SU-DHL-6 (cell line): Measurements from ENCODE around the gene SPEN.

Experiments used
- EZH2phosphoT487 ChIP-seq: fragments of 200-600 bp; sonication (generic), shearing (Covaris generic); conservative IDR thresholded peaks from 2 replicates; pipeline ENCODE4 v1.6.1; 2018; ENCODE audit warnings: mild to moderate bottlenecking, antibody characterized with exemption, low read length, moderate library complexity, mixed read lengths
- TF ChIP-seq, protein P1 (sequence below): fragments of 200-600 bp; sonication (generic); IDR thresholded peaks from one replicate; pipeline ENCODE4 v1.5.1; 2017; ENCODE audit warnings: antibody characterized with exemption, mild to moderate bottlenecking, low read length, moderate library complexity; ENCODE audit not compliant: insufficient read depth, poor library complexity, severe bottlenecking

DNA sequence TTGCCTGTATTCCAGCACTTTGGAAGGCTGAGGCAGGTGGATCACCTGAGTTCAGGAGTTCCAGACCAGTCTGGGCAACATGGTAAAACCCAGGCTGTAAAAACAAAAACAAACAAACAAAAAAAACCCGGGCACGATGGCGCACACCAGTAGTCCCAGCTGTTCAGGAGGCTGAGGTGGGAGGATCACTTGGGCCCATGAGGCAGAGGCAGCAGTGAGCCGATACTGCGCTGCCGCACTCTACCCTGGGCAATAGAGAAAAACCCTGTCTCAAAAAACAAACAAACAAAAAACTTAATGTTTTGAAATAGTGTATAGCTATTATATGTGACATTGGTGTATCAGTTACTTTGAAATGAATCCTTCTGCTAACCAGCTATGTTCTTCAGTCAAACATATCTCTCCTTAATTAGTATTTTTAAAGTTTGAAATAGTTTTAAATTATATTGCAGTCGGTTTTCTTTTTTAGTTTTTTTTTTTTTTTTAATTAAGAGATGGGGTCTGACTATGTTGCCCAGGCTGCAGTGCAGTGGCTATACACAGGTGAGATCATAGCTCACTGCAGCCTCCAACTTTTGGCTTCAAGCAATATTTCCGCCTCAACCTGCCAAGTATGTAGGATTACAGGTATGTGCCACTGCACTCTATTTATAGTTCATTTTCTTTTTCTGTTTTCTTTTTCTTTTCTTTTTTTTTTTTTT lies 11.3 kb downstream of the SPEN start:
- TF ChIP-seq, protein P1, sequence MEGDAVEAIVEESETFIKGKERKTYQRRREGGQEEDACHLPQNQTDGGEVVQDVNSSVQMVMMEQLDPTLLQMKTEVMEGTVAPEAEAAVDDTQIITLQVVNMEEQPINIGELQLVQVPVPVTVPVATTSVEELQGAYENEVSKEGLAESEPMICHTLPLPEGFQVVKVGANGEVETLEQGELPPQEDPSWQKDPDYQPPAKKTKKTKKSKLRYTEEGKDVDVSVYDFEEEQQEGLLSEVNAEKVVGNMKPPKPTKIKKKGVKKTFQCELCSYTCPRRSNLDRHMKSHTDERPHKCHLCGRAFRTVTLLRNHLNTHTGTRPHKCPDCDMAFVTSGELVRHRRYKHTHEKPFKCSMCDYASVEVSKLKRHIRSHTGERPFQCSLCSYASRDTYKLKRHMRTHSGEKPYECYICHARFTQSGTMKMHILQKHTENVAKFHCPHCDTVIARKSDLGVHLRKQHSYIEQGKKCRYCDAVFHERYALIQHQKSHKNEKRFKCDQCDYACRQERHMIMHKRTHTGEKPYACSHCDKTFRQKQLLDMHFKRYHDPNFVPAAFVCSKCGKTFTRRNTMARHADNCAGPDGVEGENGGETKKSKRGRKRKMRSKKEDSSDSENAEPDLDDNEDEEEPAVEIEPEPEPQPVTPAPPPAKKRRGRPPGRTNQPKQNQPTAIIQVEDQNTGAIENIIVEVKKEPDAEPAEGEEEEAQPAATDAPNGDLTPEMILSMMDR: no peak
- TF ChIP-seq EZH2phosphoT487: no peak
